ENCODE results near the gene ARHGAP42. TPM values are rescaled to one million over a fixed set of nuclear protein-coding genes. Genes with fewer than 3 reads are reported as not detected.

Gene ARHGAP42
- polyA plus RNA-seq, 1 donor: 26.3 TPM

GRCh38 chr11:100806296-100806695 lies 119.2 kb downstream of the ARHGAP42 start:
- no peak for DNase-seq

GRCh38 chr11:100808904-100809491 lies 121.9 kb downstream of the ARHGAP42 start:
- no peak for DNase-seq

- no peak for DNase-seq
These were observed 123.1 kb downstream of the ARHGAP42 start for GRCh38 chr11:100810146-100810545.

- DNase-seq: no peak
These were observed 123.6 kb downstream of the ARHGAP42 start for GRCh38 chr11:100810666-100811065.

GRCh38 chr11:100812517-100812916 lies 125.4 kb downstream of the ARHGAP42 start:
- no peak for DNase-seq

- no peak for DNase-seq
These were observed 128.8 kb downstream of the ARHGAP42 start for GRCh38 chr11:100815787-100816330.

- DNase-seq: no peak
These were observed 129.7 kb downstream of the ARHGAP42 start for GRCh38 chr11:100816823-100817222.

- no peak for DNase-seq
These were observed 130.5 kb downstream of the ARHGAP42 start for GRCh38 chr11:100817620-100818019.

GRCh38 chr11:100820621-100821020 lies 133.5 kb downstream of the ARHGAP42 start:
- no peak for DNase-seq

GRCh38 chr11:100821198-100821597 lies 134.1 kb downstream of the ARHGAP42 start:
- DNase-seq: no peak

- DNase-seq: no peak
These were observed 136.3 kb downstream of the ARHGAP42 start for GRCh38 chr11:100823360-100823759.

- DNase-seq: no peak
These were observed 137.1 kb downstream of the ARHGAP42 start for GRCh38 chr11:100824041-100824809.

GRCh38 chr11:100825626-100826025 lies 138.5 kb downstream of the ARHGAP42 start:
- DNase-seq: no peak

- no peak for DNase-seq
These were observed 141.0 kb downstream of the ARHGAP42 start for GRCh38 chr11:100827934-100828661.

GRCh38 chr11:100830274-100830673 lies 143.2 kb downstream of the ARHGAP42 start:
- no peak for DNase-seq

GRCh38 chr11:100830978-100831732 lies 144.1 kb downstream of the ARHGAP42 start:
- DNase-seq: peak; percentile 67

GRCh38 chr11:100831929-100832494 lies 144.9 kb downstream of the ARHGAP42 start:
- no peak for DNase-seq

GRCh38 chr11:100832829-100833228 lies 145.7 kb downstream of the ARHGAP42 start:
- no peak for DNase-seq

GRCh38 chr11:100833276-100833675 lies 146.2 kb downstream of the ARHGAP42 start:
- DNase-seq: no peak

- no peak for DNase-seq
These were observed 148.8 kb downstream of the ARHGAP42 start for GRCh38 chr11:100835854-100836253.

- no peak for DNase-seq
These were observed 150.2 kb downstream of the ARHGAP42 start for GRCh38 chr11:100837311-100837710.
